ENCODE results near the gene KIF13A.
"Not testable (repeated sequence)": the region's sequence is repeated elsewhere in the genome, so short reads cannot be mapped to it uniquely, and the experiment has no call there.

KIF13A gene

GRCh38 chr6:17851001-17851719 lies 136.3 kb downstream of the KIF13A start:
- TF ChIP-seq, protein P1, sequence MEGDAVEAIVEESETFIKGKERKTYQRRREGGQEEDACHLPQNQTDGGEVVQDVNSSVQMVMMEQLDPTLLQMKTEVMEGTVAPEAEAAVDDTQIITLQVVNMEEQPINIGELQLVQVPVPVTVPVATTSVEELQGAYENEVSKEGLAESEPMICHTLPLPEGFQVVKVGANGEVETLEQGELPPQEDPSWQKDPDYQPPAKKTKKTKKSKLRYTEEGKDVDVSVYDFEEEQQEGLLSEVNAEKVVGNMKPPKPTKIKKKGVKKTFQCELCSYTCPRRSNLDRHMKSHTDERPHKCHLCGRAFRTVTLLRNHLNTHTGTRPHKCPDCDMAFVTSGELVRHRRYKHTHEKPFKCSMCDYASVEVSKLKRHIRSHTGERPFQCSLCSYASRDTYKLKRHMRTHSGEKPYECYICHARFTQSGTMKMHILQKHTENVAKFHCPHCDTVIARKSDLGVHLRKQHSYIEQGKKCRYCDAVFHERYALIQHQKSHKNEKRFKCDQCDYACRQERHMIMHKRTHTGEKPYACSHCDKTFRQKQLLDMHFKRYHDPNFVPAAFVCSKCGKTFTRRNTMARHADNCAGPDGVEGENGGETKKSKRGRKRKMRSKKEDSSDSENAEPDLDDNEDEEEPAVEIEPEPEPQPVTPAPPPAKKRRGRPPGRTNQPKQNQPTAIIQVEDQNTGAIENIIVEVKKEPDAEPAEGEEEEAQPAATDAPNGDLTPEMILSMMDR (IDR thresholded peaks at IDR 0.05) = no peak
- Mint-ChIP-seq H3K4me1 (no peaks in the 10 kb centered on the region), H3K9me3 (no peaks in the 10 kb centered on the region), H3K27me3 (ENCODE audit: low read depth, poor library complexity) (peaks cover 3% of the 10 kb centered on the region), H3K36me3 (ENCODE audit: low read depth) (peaks cover 30% of the 10 kb centered on the region), H3K27ac (no peak overlapping the region), H3K4me3 (no peak overlapping the region)
- no peak for DNase-seq

GRCh38 chr6:17850281-17850680 lies 137.2 kb downstream of the KIF13A start:
- DNase-seq = no peak
- peaks cover 30% of the 10 kb centered on the region for H3K36me3 Mint-ChIP-seq (ENCODE audit: low read depth)
- no peak overlapping the region for H3K27ac Mint-ChIP-seq
- H3K27me3 Mint-ChIP-seq (ENCODE audit: low read depth, poor library complexity) = peaks cover 3% of the 10 kb centered on the region
- TF ChIP-seq, protein P1 (IDR thresholded peaks at IDR 0.05) = no peak
- H3K4me3 Mint-ChIP-seq = no peak overlapping the region
- no peaks in the 10 kb centered on the region for H3K4me1 Mint-ChIP-seq
- no peaks in the 10 kb centered on the region for H3K9me3 Mint-ChIP-seq

DNA sequence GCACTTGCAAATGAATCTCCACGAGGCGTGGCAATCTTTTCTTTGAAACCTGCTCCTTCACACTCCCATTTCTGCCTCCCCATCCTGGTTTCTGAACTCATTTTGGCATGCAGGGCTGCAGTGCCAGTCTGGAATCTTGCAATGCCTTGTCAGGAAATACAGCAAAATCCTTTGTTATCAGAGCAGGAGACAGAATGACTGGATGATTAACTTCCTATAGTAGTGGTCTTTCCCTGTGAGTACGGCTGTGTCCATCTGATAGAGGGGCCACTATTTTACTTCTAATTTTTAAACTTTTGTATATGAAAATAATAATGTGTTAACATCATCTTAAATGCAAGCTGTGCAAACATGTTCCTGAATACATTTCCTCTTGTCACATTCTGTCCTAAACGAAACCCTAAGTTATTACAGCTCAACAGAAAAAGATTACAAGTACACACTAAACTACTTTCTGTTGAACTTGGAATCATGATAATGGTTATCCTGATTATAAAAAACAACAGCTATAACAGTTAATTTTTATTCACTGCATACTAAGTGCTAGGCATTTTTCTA lies 140.2 kb downstream of the KIF13A start:
- Mint-ChIP-seq H3K4me1 (no peaks in the 10 kb centered on the region), H3K9me3 (no peaks in the 10 kb centered on the region), H3K4me3 (no peak overlapping the region), H3K27me3 (ENCODE audit: low read depth, poor library complexity) (no peaks in the 10 kb centered on the region), H3K27ac (no peak overlapping the region), H3K36me3 (ENCODE audit: low read depth) (peaks cover 30% of the 10 kb centered on the region)
- TF ChIP-seq, protein P1 (IDR thresholded peaks at IDR 0.05) = no peak
- no peak for DNase-seq

DNA sequence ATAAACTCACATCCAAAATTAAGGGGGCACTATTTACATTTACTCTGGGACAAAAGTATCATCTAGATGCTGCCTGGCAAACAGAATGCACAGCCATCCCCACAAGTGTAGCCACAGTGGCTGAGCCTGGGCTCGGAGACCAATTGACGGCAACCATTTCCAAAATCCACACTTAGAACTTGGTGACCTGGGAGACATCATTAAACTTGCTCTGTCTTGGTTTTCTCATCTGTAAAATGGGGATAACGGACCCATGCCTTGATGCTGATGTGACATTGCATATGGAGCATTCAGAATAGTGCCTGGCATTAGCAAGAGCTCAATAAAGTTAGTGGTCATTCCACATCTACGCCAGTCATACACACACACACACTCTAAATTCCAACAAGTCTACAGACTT lies 140.7 kb downstream of the KIF13A start:
- DNase-seq = no peak
- H3K4me1 Mint-ChIP-seq = no peaks in the 10 kb centered on the region
- no peaks in the 10 kb centered on the region for H3K27me3 Mint-ChIP-seq (ENCODE audit: low read depth, poor library complexity)
- no peak overlapping the region for H3K27ac Mint-ChIP-seq
- H3K4me3 Mint-ChIP-seq = no peak overlapping the region
- H3K36me3 Mint-ChIP-seq (ENCODE audit: low read depth) = peaks cover 30% of the 10 kb centered on the region
- TF ChIP-seq, protein P1 (IDR thresholded peaks at IDR 0.05) = no peak
- H3K9me3 Mint-ChIP-seq = no peaks in the 10 kb centered on the region

- Mint-ChIP-seq H3K4me1 (no peaks in the 10 kb centered on the region), H3K9me3 (no peaks in the 10 kb centered on the region), H3K36me3 (ENCODE audit: low read depth) (peaks cover 27% of the 10 kb centered on the region), H3K27me3 (ENCODE audit: low read depth, poor library complexity) (no peaks in the 10 kb centered on the region), H3K27ac (peak overlapping the region; percentile 74), H3K4me3 (no peak overlapping the region)
- TF ChIP-seq, protein P1 (IDR thresholded peaks at IDR 0.05) = no peak
- no peak for DNase-seq
Measured at GRCh38 chr6:17845598-17845997, 141.8 kb downstream of the KIF13A start.

DNA sequence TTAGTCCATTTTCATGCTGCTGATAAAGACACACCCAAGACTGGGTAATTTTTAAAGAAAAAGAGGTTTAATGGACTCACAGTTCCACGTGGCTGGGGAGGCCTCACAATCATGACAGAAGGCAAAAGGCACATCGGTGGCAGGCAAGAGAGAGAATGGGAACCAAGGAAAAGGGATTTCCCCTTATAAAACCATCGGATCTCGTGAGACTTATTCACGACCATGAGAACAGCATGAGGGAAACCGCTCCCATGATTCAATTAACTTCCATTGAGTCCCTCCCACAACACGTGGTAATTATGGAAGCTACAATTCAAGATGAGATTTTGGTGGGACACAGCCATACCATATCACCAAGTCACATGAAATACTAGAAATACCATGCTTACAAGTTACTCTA lies 142.5 kb downstream of the KIF13A start:
- Mint-ChIP-seq H3K36me3 (ENCODE audit: low read depth) (peaks cover 21% of the 10 kb centered on the region), H3K27ac (peak overlapping the region; percentile 33)
- H3K27me3 Mint-ChIP-seq (ENCODE audit: low read depth, poor library complexity); H3K4me1 Mint-ChIP-seq; H3K9me3 Mint-ChIP-seq; H3K4me3 Mint-ChIP-seq; DNase-seq: not testable (repeated sequence)
